GM12878 (cell line): ENCODE data around the gene AMER2. TPM values are rescaled to one million over a fixed set of nuclear protein-coding genes. Genes with fewer than 3 reads are reported as not detected.

Source experiments
- ATAC-seq: fragments of 200-7000 bp; cut with Tn5 transposase; 3 replicates; pipeline ENCODE4 v1.9.1; 2020; ENCODE audit warnings: mild to moderate bottlenecking, moderate library complexity
- BruUV-seq: library from RNA; stranded (reverse); fragments of 400-500 nt; replicated peaks from 2 replicates; lab custom pipeline; 2021; lab: Mats Ljungman, UMichigan
- CTCF ChIA-PET: fragments of 300-600 bp; sonication (Branson Sonifier 250); formaldehyde crosslinking; extraction: SDS; loops from one replicate; lab custom pipeline; 2021; ENCODE audit warnings: inconsistent platforms; lab: Yijun Ruan, JAX
- POLR2A ChIA-PET: fragments of 350-600 bp; formaldehyde crosslinking; extraction: SDS; loops from one replicate; lab custom pipeline; 2021; ENCODE audit warnings: inconsistent platforms; lab: Charles Lee
- RAD21 ChIA-PET: fragments of 300-600 bp; sonication (Branson Sonifier 250); formaldehyde crosslinking; loops from one replicate; lab custom pipeline; 2023; ENCODE audit warnings: antibody characterized with exemption; ENCODE audit not compliant: unreplicated experiment; lab: Charles Lee
- SMC1A ChIA-PET: fragments of 300-600 bp; sonication (Branson Sonifier 250); formaldehyde crosslinking; loops from one replicate; lab custom pipeline; 2023; ENCODE audit not compliant: unreplicated experiment, uncharacterized antibody; lab: Charles Lee
- DNase-seq: peaks from one replicate; pipeline ENCODE4 v3.0.0-alpha.2; 2011; ENCODE audit warnings: low read depth, low spot score
- FAIRE-seq: peaks from 3 replicates; lab custom pipeline; 2011; peaks lifted over from hg19 to GRCh38; lab: Jason Lieb, UNC
- H2AFZ ChIP-seq: 2 replicates; pipeline ENCODE4 v1.6.0; 2011; ENCODE audit warnings: low read depth, low read length, control low read depth; ENCODE audit not compliant: control insufficient read depth
- H3K27ac ChIP-seq: 2 replicates; pipeline ENCODE4 v1.5.1; 2011; ENCODE audit warnings: control low read depth; ENCODE audit not compliant: control insufficient read depth, insufficient read depth
- H3K27me3 ChIP-seq, 2 experiments: replicated peaks in 1 of 2; 2 replicates each; pipeline versions ENCODE4 v1.6.0 to v1.6.1; 2011; ENCODE audit warnings: low read length in 1 of 2; ENCODE audit not compliant: control insufficient read depth in 2 of 2, insufficient read depth in 2 of 2
- H3K36me3 ChIP-seq, 2 experiments: 2 replicates each; pipeline ENCODE4 v1.5.1; 2011; ENCODE audit warnings: low read length in 1 of 2; ENCODE audit not compliant: control insufficient read depth in 2 of 2, insufficient read depth in 2 of 2
- H3K4me1 ChIP-seq: 2 replicates; pipeline ENCODE4 v1.6.1; 2011; ENCODE audit warnings: mild to moderate bottlenecking, low read length, moderate library complexity, mixed read lengths; ENCODE audit not compliant: control insufficient read depth, insufficient read depth
- H3K4me2 ChIP-seq: 2 replicates; pipeline ENCODE4 v1.6.0; 2011; ENCODE audit warnings: control low read depth; ENCODE audit not compliant: control insufficient read depth, insufficient read depth
- H3K4me3 ChIP-seq: fragments of 200-600 bp; sonication (generic); 2 replicates; pipeline ENCODE4 v1.5.1; 2016
- H3K79me2 ChIP-seq: 2 replicates; pipeline ENCODE4 v1.6.0; 2011; ENCODE audit warnings: low read length; ENCODE audit not compliant: control insufficient read depth, insufficient read depth
- H3K9ac ChIP-seq: 2 replicates; pipeline ENCODE4 v1.8.0; 2011; ENCODE audit warnings: low read length, control low read depth, mixed read lengths; ENCODE audit not compliant: control insufficient read depth, insufficient read depth
- H3K9me3 ChIP-seq: replicated peaks from 3 replicates; pipeline ENCODE4 v1.5.1; 2011; ENCODE audit warnings: mild to moderate bottlenecking, low read length; ENCODE audit not compliant: control insufficient read depth, insufficient read depth
- H4K20me1 ChIP-seq: 2 replicates; pipeline ENCODE4 v1.6.0; 2011; ENCODE audit not compliant: control insufficient read depth, insufficient read depth
- POU2F2 ChIP-seq: IDR thresholded peaks from 3 replicates; pipeline ENCODE4 v1.6.1; 2011; ENCODE audit warnings: low read depth, mild to moderate bottlenecking, low read length, borderline replicate concordance
- RAD51 ChIP-seq: fragments of 450-650 bp; IDR thresholded peaks from 2 replicates; pipeline ENCODE4 v1.6.1; 2016; ENCODE audit warnings: moderate library complexity, mild to moderate bottlenecking, inconsistent platforms
- RFX5 ChIP-seq: IDR thresholded peaks from 2 replicates; pipeline ENCODE4 v1.6.1; 2011; ENCODE audit warnings: low read depth, low read length, improper control_type of control experiment
- SMAD5 ChIP-seq: IDR thresholded peaks from 2 replicates; pipeline ENCODE4 v1.6.1; 2016; ENCODE audit warnings: antibody characterized with exemption, low read depth
- SMARCA5 ChIP-seq: fragments of 450-650 bp; IDR thresholded peaks from 2 replicates; pipeline ENCODE4 v1.6.1; 2017; ENCODE audit warnings: mild to moderate bottlenecking
- SMC3 ChIP-seq: IDR thresholded peaks from 2 replicates; pipeline ENCODE4 v1.6.1; 2011; ENCODE audit warnings: low read length, improper control_type of control experiment, borderline replicate concordance
- SP1 ChIP-seq: IDR thresholded peaks from one replicate; pipeline ENCODE4 v1.6.1; 2011; ENCODE audit warnings: low read depth, low read length
- ZNF274 ChIP-seq: IDR thresholded peaks from one replicate; pipeline ENCODE4 v1.8.0; 2011; ENCODE audit not compliant: insufficient read length, insufficient read depth
- ZNF622 ChIP-seq: fragments of 450-650 bp; IDR thresholded peaks from 2 replicates; pipeline ENCODE4 v1.6.1; 2017; ENCODE audit warnings: mild to moderate bottlenecking, inconsistent platforms
- ZZZ3 ChIP-seq: IDR thresholded peaks from 2 replicates; pipeline ENCODE4 v1.6.1; 2011; ENCODE audit warnings: low read depth; ENCODE audit not compliant: control insufficient read depth, insufficient read length
- WGBS: methylation state at CpG from one replicate; pipeline ENCODE4 v1.1.6; 2016; ENCODE audit warnings: low lambda C conversion rate; ENCODE audit not compliant: insufficient replicate concordance, insufficient coverage; ENCODE audit errors: missing lambda C conversion rate; 5-methylcytosine and 5-hydroxymethylcytosine counted together
- in situ Hi-C: fragments of 300-500 bp; cut with MboI; formaldehyde crosslinking; loops from 9 replicates; pipeline ENCODE4 v1.14.3; 2018; ENCODE audit warnings: mixed read lengths
- intact Hi-C: fragments of 100-400 bp; cut with micrococcal nuclease; formaldehyde crosslinking; loops from one replicate; pipeline ENCODE4 v1.14.2; 2022; ENCODE audit not compliant: unreplicated experiment
- polyA plus RNA-seq, 11 experiments: library from polyadenylated mRNA; depleted of rRNA in 4 of 11; unstranded in 6 of 11; stranded (reverse) in 5 of 11; fragments of >200 nt; fragmentation: Nextera tagmentation in 4 of 11; fragmentation: Illumina TruSeq in 1 of 11; extraction: Ambion mirVana in 4 of 11; extraction: Trizol in 1 of 11; gene quantifications; 1 replicate in 1 of 11; 2 replicates in 10 of 11; pipeline versions ENCODE4 v1.2.1 to v1.2.3, GENCODE V29; 2011 to 2016; ENCODE audit warnings: inconsistent platforms in 2 of 11, missing spikeins in 2 of 11, low read depth in 1 of 11
- total RNA-seq, 4 experiments: library from RNA; depleted of rRNA in 3 of 4; stranded (reverse); fragments of >200 nt in 3 of 4; fragmentation: Illumina TruSeq in 1 of 4; extraction: Trizol in 1 of 4; gene quantifications; 2 replicates each; pipeline versions ENCODE4 v1.2.1 to v1.2.3, GENCODE V29; 2013 to 2021
- TF ChIP-seq, protein P1 (sequence below): fragments of 450-650 bp; IDR thresholded peaks from 2 replicates; pipeline ENCODE4 v1.6.1; 2014; ENCODE audit warnings: mild to moderate bottlenecking
- TF ChIP-seq, protein P2 (sequence below): IDR thresholded peaks from 2 replicates; pipeline ENCODE4 v1.6.1; 2012; ENCODE audit warnings: low read depth, low read length, improper control_type of control experiment

Gene AMER2
- total and polyA plus RNA-seq, 10 of the 15 experiments (the other 5 are each of a cell fraction or from before 2014, with no cell fraction given), result 0.01 to 0.34 (median 0.21) TPM

DNA sequence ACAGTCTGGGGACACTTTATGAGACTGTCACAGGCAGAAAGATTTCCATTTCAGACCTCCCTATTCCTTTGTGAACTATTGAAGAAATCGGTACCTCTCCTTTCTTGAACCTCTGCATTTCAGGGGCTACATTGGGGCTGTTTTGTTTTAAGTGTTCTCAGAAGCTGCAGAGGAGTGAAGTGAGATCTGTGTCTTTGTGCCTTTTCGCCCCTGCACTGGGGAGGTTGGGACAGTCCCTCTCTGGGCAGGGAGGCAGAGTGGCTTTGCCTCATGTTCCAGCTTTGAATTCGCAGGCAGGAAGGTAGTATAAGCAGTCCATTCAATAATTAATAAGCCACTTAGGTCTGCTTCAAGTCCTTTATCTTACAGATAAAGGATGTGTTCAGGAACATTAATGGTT is 9.5 kb upstream of the AMER2 start:
- H3K4me3 ChIP-seq, result peak overlapping the region; percentile 34; the same call in 1 of the 2 replicates
- H2AFZ ChIP-seq, result peak overlapping the region; percentile 26; the same call in 1 of the 2 replicates
- 0% methylated on average over 3 of the region's 3 CpGs for WGBS
- CTCF ChIA-PET, result interaction anchor here (1.0 to 1.9 kb wide), 6 partner anchors 26 to 186 kb away, joined by 3 to 10 read pairs (median 3); no protein-coding TSS in a partner anchor
- H3K27me3 ChIP-seq, result no peaks in the 10 kb centered on the region
- RAD21 ChIA-PET, result interaction anchor here (0.9 to 1.4 kb wide), 3 partner anchors 9 to 105 kb away, joined by 3 to 6 read pairs (median 3); partner anchors contain the start of gene AMER2
- H3K9me3 ChIP-seq, result peaks cover 26% of the 10 kb centered on the region
- ATAC-seq (peak; percentile 54), FAIRE-seq (no peak), DNase-seq (no peak)
- H3K36me3 ChIP-seq, result no peaks in the 10 kb centered on the region
- H3K4me2 ChIP-seq, result peak overlapping the region; percentile 62
- H3K79me2 ChIP-seq, result no peaks in the 10 kb centered on the region
- no peaks in the 10 kb centered on the region for H4K20me1 ChIP-seq
- H3K9ac ChIP-seq, result peak overlapping the region; percentile 33; the same call in 1 of the 2 replicates
- POLR2A ChIA-PET, result interaction anchor here (1.2 to 2.1 kb wide), 3 partner anchors 8 to 66 kb away, joined by 3 to 5 read pairs (median 3); no protein-coding TSS in a partner anchor
- peaks cover 42% of the 10 kb centered on the region for H3K4me1 ChIP-seq
- H3K27ac ChIP-seq, result peak overlapping the region; percentile 74
- SMC1A ChIA-PET, result interaction anchor here (0.7 to 6.2 kb wide), 4 partner anchors 9 to 1141 kb away, joined by 3 to 36 read pairs (median 3); no protein-coding TSS in a partner anchor
- TSS peak; percentile 93 for BruUV-seq
- intact Hi-C loops, result loop anchor here (2.0 to 5.0 kb wide), 4 partner anchors 33 to 105 kb away; partner anchors contain the start of gene MTMR6
- TF ChIP-seq SMARCA5, result 0 out of 2 replicates have a peak, but pooled peaks have one; percentile 10
- no peak for TF ChIP-seq POU2F2
- in situ Hi-C loops, result no loop called here

DNA sequence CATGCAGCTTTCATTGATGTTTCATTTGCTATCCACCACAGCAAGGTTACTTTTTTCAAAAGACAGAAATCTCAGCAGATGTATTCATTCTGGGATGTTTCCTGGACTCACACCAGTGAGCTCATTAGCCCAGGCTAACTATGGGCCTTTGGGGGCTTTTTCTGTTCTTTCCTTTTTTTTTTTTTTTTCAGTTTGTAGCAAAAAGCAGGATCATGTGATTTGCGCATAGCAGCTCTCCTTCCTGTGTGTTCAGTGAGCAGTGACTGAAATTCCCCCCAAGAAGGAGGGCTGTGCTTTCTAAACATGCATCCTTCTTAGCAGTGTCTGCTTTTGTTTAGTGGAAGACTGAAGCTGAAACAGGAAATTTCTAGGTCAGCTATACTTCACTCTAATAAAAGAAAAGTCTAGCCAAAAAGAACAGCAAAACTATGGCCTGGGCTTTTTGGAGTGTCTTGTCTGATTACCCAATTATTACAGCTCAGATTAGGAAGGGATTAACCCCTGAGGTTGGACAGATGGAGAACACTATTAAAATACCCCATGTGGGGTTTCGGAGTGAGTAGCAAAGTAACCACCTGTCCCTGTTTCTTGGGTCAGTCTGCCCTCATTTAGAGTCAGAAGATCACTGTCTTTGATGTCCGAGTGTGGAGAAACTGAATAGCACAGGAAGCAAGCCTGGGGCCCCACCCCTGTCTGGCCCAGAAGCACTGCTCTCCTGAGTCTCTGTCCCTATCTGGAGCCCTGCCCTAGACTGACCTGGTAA is 8.9 kb upstream of the AMER2 start:
- ChIA-PET RAD21 (interaction anchor here (0.6 to 1.4 kb wide), 5 partner anchors 9 to 127 kb away, joined by 3 to 6 read pairs (median 3); partner anchors contain the start of gene AMER2), SMC1A (interaction anchor here (0.6 to 6.2 kb wide), 9 partner anchors 11 to 1140 kb away, joined by 3 to 36 read pairs (median 3); no protein-coding TSS in a partner anchor), POLR2A (interaction anchor here (0.6 to 2.1 kb wide), 5 partner anchors 9 to 121 kb away, joined by 3 to 5 read pairs (median 3); partner anchors contain the start of gene NUP58), CTCF (interaction anchor here (0.6 to 1.9 kb wide), 10 partner anchors 21 to 1148 kb away, joined by 3 to 10 read pairs (median 4); no protein-coding TSS in a partner anchor)
- peak; percentile 84 for DNase-seq
- in situ Hi-C loops, result no loop called here
- H3K27ac ChIP-seq, result peak overlapping the region; percentile 74
- H4K20me1 ChIP-seq, result no peaks in the 10 kb centered on the region
- H3K36me3 ChIP-seq, result no peaks in the 10 kb centered on the region
- no TSS peak for BruUV-seq
- H3K4me1 ChIP-seq, result peaks cover 36% of the 10 kb centered on the region
- peaks cover 26% of the 10 kb centered on the region for H3K9me3 ChIP-seq
- WGBS, result 0% methylated on average over 3 of the region's 3 CpGs
- H3K79me2 ChIP-seq, result no peaks in the 10 kb centered on the region
- peak overlapping the region; percentile 62 for H3K4me2 ChIP-seq
- H3K4me3 ChIP-seq, result peak overlapping the region; percentile 34; the same call in 1 of the 2 replicates
- H3K9ac ChIP-seq, result peak overlapping the region; percentile 33; the same call in 1 of the 2 replicates
- H2AFZ ChIP-seq, result peak overlapping the region; percentile 4; the same call in 1 of the 2 replicates
- FAIRE-seq, result peak; percentile 75
- intact Hi-C loops, result loop anchor here (2.0 to 5.0 kb wide), 4 partner anchors 32 to 106 kb away; partner anchors contain the start of gene MTMR6
- ATAC-seq, result peak; percentile 88
- no peaks in the 10 kb centered on the region for H3K27me3 ChIP-seq
- TF ChIP-seq SMAD5 (no peak), SP1 (peak; percentile 6), RFX5 (no peak), ZZZ3 (no peak), POU2F2 (peak; percentile 49; the same call in 2 of the 3 replicates), ZNF274 (no peak), ZNF622 (no peak), RAD51 (peak; percentile 74), SMC3 (no peak; the same call in 1 of the 2 replicates)
- TF ChIP-seq, protein P1, sequence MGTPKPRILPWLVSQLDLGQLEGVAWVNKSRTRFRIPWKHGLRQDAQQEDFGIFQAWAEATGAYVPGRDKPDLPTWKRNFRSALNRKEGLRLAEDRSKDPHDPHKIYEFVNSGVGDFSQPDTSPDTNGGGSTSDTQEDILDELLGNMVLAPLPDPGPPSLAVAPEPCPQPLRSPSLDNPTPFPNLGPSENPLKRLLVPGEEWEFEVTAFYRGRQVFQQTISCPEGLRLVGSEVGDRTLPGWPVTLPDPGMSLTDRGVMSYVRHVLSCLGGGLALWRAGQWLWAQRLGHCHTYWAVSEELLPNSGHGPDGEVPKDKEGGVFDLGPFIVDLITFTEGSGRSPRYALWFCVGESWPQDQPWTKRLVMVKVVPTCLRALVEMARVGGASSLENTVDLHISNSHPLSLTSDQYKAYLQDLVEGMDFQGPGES, result no peak
- TF ChIP-seq, protein P2, sequence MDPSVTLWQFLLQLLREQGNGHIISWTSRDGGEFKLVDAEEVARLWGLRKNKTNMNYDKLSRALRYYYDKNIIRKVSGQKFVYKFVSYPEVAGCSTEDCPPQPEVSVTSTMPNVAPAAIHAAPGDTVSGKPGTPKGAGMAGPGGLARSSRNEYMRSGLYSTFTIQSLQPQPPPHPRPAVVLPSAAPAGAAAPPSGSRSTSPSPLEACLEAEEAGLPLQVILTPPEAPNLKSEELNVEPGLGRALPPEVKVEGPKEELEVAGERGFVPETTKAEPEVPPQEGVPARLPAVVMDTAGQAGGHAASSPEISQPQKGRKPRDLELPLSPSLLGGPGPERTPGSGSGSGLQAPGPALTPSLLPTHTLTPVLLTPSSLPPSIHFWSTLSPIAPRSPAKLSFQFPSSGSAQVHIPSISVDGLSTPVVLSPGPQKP, result no peak
